SK-N-SH treated with all-trans-retinoic acid at 6 μM for 48 hours (cell line): ENCODE data around the gene RARRES1.
"Not testable (repeated sequence)": the region's sequence is repeated elsewhere in the genome, so short reads cannot be mapped to it uniquely, and the experiment has no call there.

Experiments used
- ATAC-seq: fragments of 200-7000 bp; cut with Tn5 transposase; 3 replicates; pipeline ENCODE4 v1.9.1; 2020; ENCODE audit warnings: mild to moderate bottlenecking, moderate library complexity
- ARNTL ChIP-seq: fragments of 450-650 bp; formaldehyde crosslinking; IDR thresholded peaks from 2 replicates; pipeline ENCODE4 v1.5.0; 2020; ENCODE audit warnings: low read depth, mild to moderate bottlenecking, moderate library complexity, borderline replicate concordance
- BACH2 ChIP-seq: fragments of 250-450 bp; sonication (Bioruptor Pico); IDR thresholded peaks from 2 replicates; pipeline ENCODE4 v1.9.0; 2021; ENCODE audit warnings: mild to moderate bottlenecking, borderline replicate concordance
- CREB5 ChIP-seq: fragments of 250-450 bp; sonication (Bioruptor Pico); IDR thresholded peaks from 2 replicates; pipeline ENCODE4 v1.5.1; 2020; ENCODE audit warnings: low read depth, mild to moderate bottlenecking, moderate library complexity
- CSDC2 ChIP-seq: fragments of 250-450 bp; sonication (Bioruptor Pico); IDR thresholded peaks from 2 replicates; pipeline ENCODE4 v1.5.0; 2020; ENCODE audit warnings: mild to moderate bottlenecking, moderate library complexity
- GLIS3 ChIP-seq: fragments of 250-450 bp; sonication (Bioruptor Pico); IDR thresholded peaks from 2 replicates; pipeline ENCODE4 v1.5.0; 2020; ENCODE audit warnings: mild to moderate bottlenecking, moderate library complexity
- ISL1 ChIP-seq: fragments of 250-450 bp; sonication (Bioruptor Pico); IDR thresholded peaks from 2 replicates; pipeline ENCODE4 v2.1.2; 2022; ENCODE audit warnings: mild to moderate bottlenecking, moderate library complexity
- OSR1 ChIP-seq: fragments of 250-450 bp; sonication (Bioruptor Pico); IDR thresholded peaks from 2 replicates; pipeline ENCODE4 v1.8.0; 2022; ENCODE audit warnings: moderate library complexity, mild to moderate bottlenecking, inconsistent platforms
- PATZ1 ChIP-seq: fragments of 250-450 bp; sonication (Bioruptor Pico); IDR thresholded peaks from 2 replicates; pipeline ENCODE4 v1.8.0; 2020; ENCODE audit warnings: mild to moderate bottlenecking, moderate library complexity, borderline replicate concordance
- PPARA ChIP-seq: fragments of 250-450 bp; sonication (Bioruptor Pico); IDR thresholded peaks from 2 replicates; pipeline ENCODE4 v1.5.0; 2020; ENCODE audit warnings: mild to moderate bottlenecking, borderline replicate concordance
- RARB ChIP-seq: fragments of 250-450 bp; sonication (Bioruptor Pico); IDR thresholded peaks from 2 replicates; pipeline ENCODE4 v1.8.0; 2021; ENCODE audit warnings: mild to moderate bottlenecking, moderate library complexity
- SNAI2 ChIP-seq: fragments of 250-450 bp; sonication (Bioruptor Pico); IDR thresholded peaks from 2 replicates; pipeline ENCODE4 v1.5.0; 2020; ENCODE audit warnings: mild to moderate bottlenecking, moderate library complexity
- TOX ChIP-seq: fragments of 250-450 bp; sonication (Bioruptor Pico); IDR thresholded peaks from 2 replicates; pipeline ENCODE4 v1.8.0; 2021; ENCODE audit warnings: mild to moderate bottlenecking, moderate library complexity, borderline replicate concordance
- TSHZ2 ChIP-seq: fragments of 250-450 bp; sonication (Bioruptor Pico); IDR thresholded peaks from 2 replicates; pipeline ENCODE4 v1.5.0; 2020; ENCODE audit warnings: mild to moderate bottlenecking, moderate library complexity
- ZC3H10 ChIP-seq: fragments of 250-450 bp; sonication (Bioruptor Pico); IDR thresholded peaks from 2 replicates; pipeline ENCODE4 v1.5.1; 2021; ENCODE audit warnings: mild to moderate bottlenecking, moderate library complexity
- ZFP30 ChIP-seq: fragments of 450-650 bp; formaldehyde crosslinking; IDR thresholded peaks from 2 replicates; pipeline ENCODE4 v1.5.0; 2022; ENCODE audit warnings: mild to moderate bottlenecking, moderate library complexity
- ZNF565 ChIP-seq: fragments of 450-650 bp; formaldehyde crosslinking; conservative IDR thresholded peaks from 2 replicates; pipeline ENCODE4 v1.5.0; 2020; ENCODE audit warnings: low read depth, mild to moderate bottlenecking, moderate library complexity
- ZNF70 ChIP-seq: fragments of 450-650 bp; formaldehyde crosslinking; IDR thresholded peaks from 2 replicates; pipeline ENCODE4 v1.5.0; 2020; ENCODE audit warnings: mild to moderate bottlenecking, moderate library complexity
- TF ChIP-seq, protein P1 (sequence below): fragments of 250-450 bp; sonication (Bioruptor Pico); IDR thresholded peaks from 2 replicates; pipeline ENCODE4 v1.5.1; 2021; ENCODE audit warnings: mild to moderate bottlenecking, moderate library complexity
- TF ChIP-seq, protein P2 (sequence below): fragments of 250-450 bp; sonication (Bioruptor Pico); IDR thresholded peaks from 2 replicates; pipeline ENCODE4 v1.8.0; 2021; ENCODE audit warnings: low read depth, mild to moderate bottlenecking, moderate library complexity, borderline replicate concordance

The RARRES1 gene

DNA sequence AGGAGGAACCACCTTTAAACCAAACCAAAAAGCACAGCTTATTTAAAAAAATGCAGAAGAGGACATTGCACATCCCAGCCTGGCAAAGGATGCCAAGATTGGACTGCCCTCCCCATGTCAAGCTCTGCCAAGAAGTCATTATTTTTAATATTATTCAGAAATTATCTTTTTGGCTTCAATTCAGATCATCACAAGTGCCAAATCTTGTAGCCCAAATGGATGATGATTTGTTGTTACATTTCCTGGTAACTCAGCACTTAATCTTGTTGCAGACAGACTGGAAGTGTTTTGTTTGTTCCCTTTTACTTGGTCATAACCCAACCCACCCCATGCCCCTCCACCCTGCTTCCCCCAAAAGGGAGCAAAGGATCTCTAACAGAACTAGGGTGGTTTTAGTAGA, 31.7 kb downstream of the RARRES1 start:
- peak; percentile 55 for ATAC-seq
- no peak for TF ChIP-seq SNAI2 (CRISPR knock-in tag)
- TF ChIP-seq ISL1: peak; percentile 93

DNA sequence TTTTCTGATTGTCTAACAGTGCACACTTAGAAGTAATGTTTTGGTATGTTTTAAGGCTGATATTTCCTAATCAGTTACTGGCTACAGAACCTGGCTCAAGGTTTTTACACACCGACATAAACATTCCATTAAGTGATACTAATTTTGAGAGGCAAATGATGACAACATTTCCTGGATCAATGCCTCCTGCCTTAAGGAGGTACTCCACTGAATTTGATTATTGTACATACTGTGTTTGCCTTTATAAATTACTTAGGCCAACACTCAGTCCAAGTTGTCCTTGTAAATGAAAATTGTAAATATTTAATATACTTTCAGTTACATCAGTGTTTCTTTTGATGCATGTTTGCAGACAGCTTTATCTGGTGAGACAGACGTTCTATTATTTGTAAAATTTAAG, 35.6 kb downstream of the RARRES1 start:
- TF ChIP-seq BACH2 (CRISPR knock-in tag) (no peak), ISL1 (no peak), ZFP30 (CRISPR knock-in tag) (no peak), ZNF70 (CRISPR knock-in tag) (no peak)
- no peak for ATAC-seq

- not testable (repeated sequence) for ATAC-seq
These were observed 38.3 kb downstream of the RARRES1 start for GRCh38 chr3:158693866-158694456.

DNA sequence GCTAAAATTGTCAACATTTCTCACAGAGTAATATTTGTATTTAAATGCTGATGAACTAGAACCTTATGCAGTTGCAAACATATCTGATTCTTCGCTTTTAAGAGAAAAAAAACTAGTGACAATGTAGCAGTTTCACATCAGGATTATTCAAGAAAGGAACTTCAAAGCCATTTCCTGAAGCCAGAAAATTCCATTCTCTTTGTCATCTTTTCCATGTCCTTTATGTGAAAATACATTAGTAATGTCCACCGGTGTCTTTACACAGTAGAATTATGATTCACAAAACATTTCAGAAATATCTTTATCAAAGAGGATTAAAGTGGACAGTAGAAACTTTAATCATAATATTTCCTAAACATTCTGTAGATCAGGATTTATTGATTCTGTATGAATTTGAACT, 47.1 kb downstream of the RARRES1 start:
- no peak for ATAC-seq
- TF ChIP-seq ZC3H10 (CRISPR knock-in tag): no peak
- TF ChIP-seq, protein P1, sequence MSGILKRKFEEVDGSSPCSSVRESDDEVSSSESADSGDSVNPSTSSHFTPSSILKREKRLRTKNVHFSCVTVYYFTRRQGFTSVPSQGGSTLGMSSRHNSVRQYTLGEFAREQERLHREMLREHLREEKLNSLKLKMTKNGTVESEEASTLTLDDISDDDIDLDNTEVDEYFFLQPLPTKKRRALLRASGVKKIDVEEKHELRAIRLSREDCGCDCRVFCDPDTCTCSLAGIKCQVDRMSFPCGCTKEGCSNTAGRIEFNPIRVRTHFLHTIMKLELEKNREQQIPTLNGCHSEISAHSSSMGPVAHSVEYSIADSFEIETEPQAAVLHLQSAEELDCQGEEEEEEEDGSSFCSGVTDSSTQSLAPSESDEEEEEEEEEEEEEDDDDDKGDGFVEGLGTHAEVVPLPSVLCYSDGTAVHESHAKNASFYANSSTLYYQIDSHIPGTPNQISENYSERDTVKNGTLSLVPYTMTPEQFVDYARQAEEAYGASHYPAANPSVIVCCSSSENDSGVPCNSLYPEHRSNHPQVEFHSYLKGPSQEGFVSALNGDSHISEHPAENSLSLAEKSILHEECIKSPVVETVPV: no peak
- TF ChIP-seq RARB (CRISPR knock-in tag): no peak
- TF ChIP-seq TSHZ2: no peak
- no peak for TF ChIP-seq TOX (CRISPR knock-in tag)
- no peak for TF ChIP-seq ISL1
- TF ChIP-seq ARNTL: no peak
- no peak for TF ChIP-seq CREB5 (CRISPR knock-in tag)

DNA sequence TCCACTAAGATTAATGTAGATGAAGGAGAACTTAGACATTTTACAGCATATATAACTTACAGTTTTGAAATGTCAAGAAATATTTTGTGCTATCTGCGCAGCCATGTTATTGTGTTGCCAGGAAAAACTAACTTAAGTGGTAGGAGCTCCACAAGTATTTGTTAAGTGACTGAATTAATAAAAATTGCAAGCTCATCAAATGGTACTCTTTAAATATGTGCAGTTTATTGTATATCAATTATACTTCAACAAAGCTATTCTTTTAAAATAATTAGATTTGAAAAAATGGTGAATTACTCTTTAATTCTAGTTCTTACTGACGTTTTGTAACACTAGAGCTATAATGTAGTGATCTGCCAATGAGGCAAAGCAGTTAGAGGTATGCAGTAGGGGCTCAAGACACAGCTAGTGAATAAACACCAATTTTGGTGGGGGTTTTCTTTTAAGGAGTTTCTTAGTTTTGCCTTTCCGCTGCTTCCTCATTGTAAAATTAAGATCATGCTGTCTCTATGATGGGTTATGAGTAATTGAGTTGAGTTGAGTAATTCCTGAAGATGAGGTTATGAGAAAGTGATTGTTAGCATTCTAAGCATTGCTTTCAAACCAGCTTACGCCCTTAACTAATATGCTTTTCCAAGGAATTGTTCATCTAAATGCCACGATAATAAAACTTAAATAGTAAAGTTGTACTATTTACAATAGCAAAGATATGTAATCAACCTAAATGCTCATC, 48.9 kb downstream of the RARRES1 start:
- ATAC-seq: no peak
- no peak for TF ChIP-seq GLIS3
- TF ChIP-seq OSR1 (CRISPR knock-in tag): no peak
- TF ChIP-seq ZC3H10 (CRISPR knock-in tag): no peak
- no peak for TF ChIP-seq ZNF70 (CRISPR knock-in tag)
- TF ChIP-seq PATZ1 (CRISPR knock-in tag): no peak
- TF ChIP-seq CREB5 (CRISPR knock-in tag): no peak
- TF ChIP-seq, protein P2, sequence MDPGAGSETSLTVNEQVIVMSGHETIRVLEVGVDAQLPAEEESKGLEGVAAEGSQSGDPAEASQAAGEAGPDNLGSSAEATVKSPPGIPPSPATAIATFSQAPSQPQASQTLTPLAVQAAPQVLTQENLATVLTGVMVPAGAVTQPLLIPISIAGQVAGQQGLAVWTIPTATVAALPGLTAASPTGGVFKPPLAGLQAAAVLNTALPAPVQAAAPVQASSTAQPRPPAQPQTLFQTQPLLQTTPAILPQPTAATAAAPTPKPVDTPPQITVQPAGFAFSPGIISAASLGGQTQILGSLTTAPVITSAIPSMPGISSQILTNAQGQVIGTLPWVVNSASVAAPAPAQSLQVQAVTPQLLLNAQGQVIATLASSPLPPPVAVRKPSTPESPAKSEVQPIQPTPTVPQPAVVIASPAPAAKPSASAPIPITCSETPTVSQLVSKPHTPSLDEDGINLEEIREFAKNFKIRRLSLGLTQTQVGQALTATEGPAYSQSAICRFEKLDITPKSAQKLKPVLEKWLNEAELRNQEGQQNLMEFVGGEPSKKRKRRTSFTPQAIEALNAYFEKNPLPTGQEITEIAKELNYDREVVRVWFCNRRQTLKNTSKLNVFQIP (CRISPR knock-in tag): no peak
- TF ChIP-seq TOX (CRISPR knock-in tag): no peak
- no peak for TF ChIP-seq PPARA (CRISPR knock-in tag)
- TF ChIP-seq ARNTL: no peak
- no peak for TF ChIP-seq TSHZ2
- TF ChIP-seq SNAI2 (CRISPR knock-in tag): no peak
- no peak for TF ChIP-seq ZNF565 (CRISPR knock-in tag)
- no peak for TF ChIP-seq RARB (CRISPR knock-in tag)
- no peak for TF ChIP-seq CSDC2
- TF ChIP-seq ISL1: no peak
